Bronchial epithelial cell (primary cell): Measurements from ENCODE around the gene TMEM238L. TPM values are rescaled to one million over a fixed set of nuclear protein-coding genes. Genes with fewer than 3 reads are reported as not detected.

Source experiments
- DNase-seq: peaks from one replicate; pipeline ENCODE4 v3.0.0-alpha.2; 2010; ENCODE audit warnings: low read depth
- FAIRE-seq: peaks from 2 replicates; lab custom pipeline; 2011; peaks lifted over from hg19 to GRCh38; lab: Jason Lieb, UNC
- H3K27me3 ChIP-seq: 2 replicates; pipeline ENCODE4 v1.5.1; 2011; ENCODE audit warnings: low read length; ENCODE audit not compliant: control insufficient read depth, insufficient read depth
- H3K36me3 ChIP-seq: 2 replicates; pipeline ENCODE4 v1.5.1; 2011; ENCODE audit warnings: low read length; ENCODE audit not compliant: control insufficient read depth, insufficient read depth
- H3K4me3 ChIP-seq: 2 replicates; pipeline ENCODE4 v1.5.1; 2011; ENCODE audit warnings: mild to moderate bottlenecking, low read depth, low read length, control low read depth
- CTCF ChIP-seq: IDR thresholded peaks from 2 replicates; pipeline ENCODE4 v1.5.1; 2011; ENCODE audit warnings: mild to moderate bottlenecking, moderate library complexity, low read length, control low read depth, inconsistent platforms; ENCODE audit not compliant: insufficient read depth, severe bottlenecking
- total RNA-seq: library from RNA; depleted of rRNA; stranded (reverse); fragments of >200 nt; gene quantifications from 2 replicates; pipeline ENCODE4 v1.2.1, GENCODE V29; 2014

TMEM238L gene
- total RNA-seq, 1 donor from 2014 or later: not detected

DNA sequence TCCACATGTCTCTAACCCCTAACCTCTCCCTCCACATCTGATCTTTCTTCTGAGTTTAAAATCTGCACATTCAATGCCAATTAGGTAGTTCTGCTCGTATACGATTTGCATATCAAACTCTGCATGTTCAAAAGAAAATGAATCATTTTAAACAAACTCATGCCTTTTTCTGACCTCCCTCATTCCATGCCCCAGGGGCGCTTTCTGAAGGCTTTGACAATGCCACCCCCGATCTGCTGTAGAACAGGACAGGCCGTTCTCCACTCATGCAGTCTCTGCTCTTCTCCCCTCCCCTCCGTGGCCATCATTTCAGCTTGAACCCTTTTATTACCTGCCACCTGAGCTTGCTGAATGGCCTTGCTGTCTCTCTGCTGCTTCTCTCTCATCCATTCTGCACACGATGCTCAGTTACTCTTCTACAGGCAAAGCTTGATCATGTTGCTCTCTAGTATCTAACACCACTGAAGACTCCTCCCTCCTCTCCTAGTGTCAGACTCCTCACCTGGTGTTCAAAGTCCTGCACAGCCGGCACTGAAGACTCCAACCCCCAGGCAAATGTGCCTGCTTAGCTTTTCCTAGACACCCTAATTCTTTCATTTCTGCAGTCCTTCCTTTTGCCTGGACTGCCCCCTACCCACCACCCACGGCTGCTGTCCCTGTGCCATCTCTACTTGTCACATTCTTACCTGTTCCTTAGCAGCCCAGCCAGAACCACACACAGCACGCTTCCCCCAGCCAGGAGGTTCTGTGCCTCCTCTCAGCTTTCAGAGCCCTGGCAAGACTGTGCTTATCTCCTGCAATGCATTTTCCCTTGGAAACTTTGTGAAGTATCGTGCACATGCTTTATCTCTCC lies 6.2 kb downstream of the TMEM238L start:
- Histone ChIP-seq H3K27me3 (peaks cover 2% of the 10 kb centered on the region), H3K36me3 (no peaks in the 10 kb centered on the region), H3K4me3 (no peak overlapping the region)
- peak; percentile 7 for FAIRE-seq
- no peak for TF ChIP-seq CTCF
- DNase-seq: no peak

- peaks cover 2% of the 10 kb centered on the region for H3K27me3 ChIP-seq
- H3K4me3 ChIP-seq: no peak overlapping the region
- no peaks in the 10 kb centered on the region for H3K36me3 ChIP-seq
- DNase-seq (no peak), FAIRE-seq (no peak)
- TF ChIP-seq CTCF: no peak
Observed at GRCh38 chr17:10793816-10794215, 10.1 kb downstream of the TMEM238L start.

- DNase-seq (no peak), FAIRE-seq (no peak)
- Histone ChIP-seq H3K4me3 (no peak overlapping the region), H3K27me3 (peaks cover 2% of the 10 kb centered on the region), H3K36me3 (no peaks in the 10 kb centered on the region)
- TF ChIP-seq CTCF: no peak
Observed at GRCh38 chr17:10793256-10793655, 10.6 kb downstream of the TMEM238L start.

DNA sequence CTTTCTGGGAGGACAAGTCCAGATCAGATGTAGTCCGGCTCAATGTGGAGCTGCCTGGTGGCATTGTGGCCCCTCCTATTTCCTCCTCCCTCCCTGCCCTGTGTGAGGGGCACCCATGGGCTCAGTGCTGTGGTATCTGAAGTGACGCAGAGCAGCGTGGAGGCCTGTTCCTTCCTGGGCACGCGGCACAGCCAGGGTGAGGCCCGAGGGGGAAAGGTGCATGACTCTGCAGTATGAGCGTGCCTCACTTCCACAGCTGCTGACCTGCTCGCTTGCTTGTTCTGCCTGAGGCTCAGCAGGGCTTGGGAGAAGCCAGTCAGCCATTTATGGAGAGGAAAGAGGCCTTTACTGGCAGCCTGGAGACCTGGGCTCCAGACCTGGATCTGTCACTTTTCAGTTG lies 11.7 kb downstream of the TMEM238L start:
- FAIRE-seq (no peak), DNase-seq (peak; percentile 12)
- no peaks in the 10 kb centered on the region for H3K36me3 ChIP-seq
- no peak overlapping the region for H3K4me3 ChIP-seq
- no peaks in the 10 kb centered on the region for H3K27me3 ChIP-seq
- no peak for TF ChIP-seq CTCF

DNA sequence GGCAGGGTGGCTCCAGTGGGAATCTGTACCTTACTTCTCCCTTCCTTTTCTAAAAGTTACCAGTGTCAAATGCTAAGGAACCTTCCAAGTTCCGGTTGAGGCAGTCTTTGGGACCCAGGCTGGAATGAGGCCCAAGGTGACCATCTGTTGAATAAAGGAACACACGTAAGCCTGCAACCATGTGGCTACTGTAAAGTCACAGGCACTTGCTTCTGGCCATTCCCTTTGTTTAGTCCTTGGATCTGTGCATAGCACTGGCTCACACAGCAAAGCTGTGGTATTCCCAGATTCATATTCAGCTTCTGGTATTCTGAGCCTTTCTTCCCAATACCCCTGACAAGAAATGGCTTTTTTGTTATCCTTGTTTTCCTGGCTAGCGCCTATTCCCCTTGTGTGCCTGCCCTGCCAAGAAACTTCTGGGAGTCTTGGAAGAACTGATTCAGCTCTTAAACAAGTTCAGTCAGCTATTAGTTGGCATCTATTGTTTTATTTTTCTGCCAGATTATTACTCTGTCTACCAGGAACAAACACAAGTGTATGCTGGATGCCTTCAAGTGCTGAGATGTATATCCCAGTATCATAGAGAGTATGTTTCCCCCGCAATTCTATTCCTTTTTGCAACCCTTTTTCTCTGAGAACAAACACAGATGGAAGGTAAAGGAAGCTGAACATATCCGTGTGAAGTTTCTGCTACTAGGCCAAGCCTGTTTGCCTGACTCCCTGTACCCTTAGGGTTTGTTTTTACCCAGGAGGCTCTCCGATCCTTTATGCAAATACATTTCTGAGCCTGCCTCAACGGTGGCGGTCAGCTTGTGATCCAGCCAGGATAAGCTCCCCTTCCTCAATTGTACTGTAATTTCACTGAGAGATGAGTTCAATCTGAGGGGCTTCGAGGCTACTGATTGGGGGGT lies 13.2 kb downstream of the TMEM238L start:
- H3K27me3 ChIP-seq: no peaks in the 10 kb centered on the region
- FAIRE-seq: no peak
- H3K4me3 ChIP-seq: no peak overlapping the region
- DNase-seq: peak; percentile 46
- TF ChIP-seq CTCF: no peak
- H3K36me3 ChIP-seq: no peaks in the 10 kb centered on the region
